Measurements from ENCODE around the gene KIAA0319L.

Gene KIAA0319L

DNA sequence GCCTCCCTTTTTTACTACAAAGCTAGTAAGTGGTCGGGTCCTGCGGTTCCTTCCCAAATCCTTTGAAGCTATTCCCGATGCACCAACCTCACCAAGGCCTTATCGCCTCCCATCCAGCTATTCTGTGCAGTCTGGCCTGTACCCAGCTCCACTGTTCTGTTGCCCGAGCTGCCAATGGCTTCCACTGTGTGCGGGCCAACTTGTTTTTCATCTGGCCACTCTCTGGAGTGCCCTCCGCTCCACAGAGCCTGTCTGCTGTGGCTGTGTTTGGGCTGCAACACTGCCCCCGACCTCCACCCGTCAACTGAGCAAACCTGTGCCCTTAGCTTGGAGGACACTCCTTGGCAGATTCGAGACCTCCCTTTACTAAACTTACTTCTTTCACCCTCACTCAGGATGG, 125.0 kb downstream of the KIAA0319L start:
- no peak for DNase-seq (ENCODE audit: low read depth)
- H3K4me3 ChIP-seq (replicated peaks; ENCODE audit: low read depth, low read length): no peak overlapping the region
- TF ChIP-seq, protein P1, sequence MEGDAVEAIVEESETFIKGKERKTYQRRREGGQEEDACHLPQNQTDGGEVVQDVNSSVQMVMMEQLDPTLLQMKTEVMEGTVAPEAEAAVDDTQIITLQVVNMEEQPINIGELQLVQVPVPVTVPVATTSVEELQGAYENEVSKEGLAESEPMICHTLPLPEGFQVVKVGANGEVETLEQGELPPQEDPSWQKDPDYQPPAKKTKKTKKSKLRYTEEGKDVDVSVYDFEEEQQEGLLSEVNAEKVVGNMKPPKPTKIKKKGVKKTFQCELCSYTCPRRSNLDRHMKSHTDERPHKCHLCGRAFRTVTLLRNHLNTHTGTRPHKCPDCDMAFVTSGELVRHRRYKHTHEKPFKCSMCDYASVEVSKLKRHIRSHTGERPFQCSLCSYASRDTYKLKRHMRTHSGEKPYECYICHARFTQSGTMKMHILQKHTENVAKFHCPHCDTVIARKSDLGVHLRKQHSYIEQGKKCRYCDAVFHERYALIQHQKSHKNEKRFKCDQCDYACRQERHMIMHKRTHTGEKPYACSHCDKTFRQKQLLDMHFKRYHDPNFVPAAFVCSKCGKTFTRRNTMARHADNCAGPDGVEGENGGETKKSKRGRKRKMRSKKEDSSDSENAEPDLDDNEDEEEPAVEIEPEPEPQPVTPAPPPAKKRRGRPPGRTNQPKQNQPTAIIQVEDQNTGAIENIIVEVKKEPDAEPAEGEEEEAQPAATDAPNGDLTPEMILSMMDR (IDR thresholded peaks at IDR 0.05; ENCODE audit: low read length, missing control alignments): no peak

DNA sequence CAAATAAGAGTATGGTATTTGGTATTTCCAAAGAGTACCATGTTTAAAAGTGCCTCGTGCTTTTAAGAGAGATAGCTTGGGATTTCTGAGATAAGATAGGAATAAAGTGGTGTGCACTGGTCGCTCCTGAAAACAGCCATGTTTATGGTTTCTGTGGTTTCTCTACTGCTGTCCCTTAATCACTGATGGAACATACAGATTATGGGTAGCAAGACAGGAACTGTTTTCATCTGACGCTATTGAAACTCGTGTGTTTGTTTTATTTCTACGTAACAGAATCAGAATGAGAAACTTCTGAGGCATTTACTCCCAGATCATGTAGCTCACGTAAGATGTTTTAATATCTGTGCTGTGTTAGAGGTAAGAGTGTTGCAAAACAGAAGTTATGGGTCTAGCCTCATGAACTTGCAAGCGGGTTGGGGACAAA, 126.0 kb downstream of the KIAA0319L start:
- TF ChIP-seq, protein P1 (IDR thresholded peaks at IDR 0.05; ENCODE audit: low read length, missing control alignments): no peak
- H3K4me3 ChIP-seq (replicated peaks; ENCODE audit: low read depth, low read length): no peak overlapping the region
- DNase-seq (ENCODE audit: low read depth): peak; percentile 43

DNA sequence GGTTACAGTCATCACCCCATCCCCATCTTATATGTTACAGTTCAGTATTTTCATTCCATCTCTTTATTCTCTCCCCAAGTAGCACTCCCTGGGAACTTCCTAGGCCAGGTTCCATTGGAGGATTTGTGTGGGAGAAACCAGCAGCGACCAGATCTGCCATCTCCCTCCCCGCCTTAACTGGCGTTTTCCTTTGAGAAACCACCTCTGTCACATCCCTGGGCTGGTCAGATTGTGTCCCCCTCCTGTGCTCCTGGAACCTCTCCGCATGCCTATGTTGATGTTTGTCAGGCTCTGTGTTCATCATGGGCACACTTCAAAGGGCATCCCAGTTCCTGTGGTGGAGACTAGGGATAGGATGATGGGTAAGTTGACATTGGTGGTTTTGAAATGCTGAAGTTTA, 126.4 kb downstream of the KIAA0319L start:
- TF ChIP-seq, protein P1 (IDR thresholded peaks at IDR 0.05; ENCODE audit: low read length, missing control alignments): no peak
- no peak overlapping the region for H3K4me3 ChIP-seq (replicated peaks; ENCODE audit: low read depth, low read length)
- no peak for DNase-seq (ENCODE audit: low read depth)

DNA sequence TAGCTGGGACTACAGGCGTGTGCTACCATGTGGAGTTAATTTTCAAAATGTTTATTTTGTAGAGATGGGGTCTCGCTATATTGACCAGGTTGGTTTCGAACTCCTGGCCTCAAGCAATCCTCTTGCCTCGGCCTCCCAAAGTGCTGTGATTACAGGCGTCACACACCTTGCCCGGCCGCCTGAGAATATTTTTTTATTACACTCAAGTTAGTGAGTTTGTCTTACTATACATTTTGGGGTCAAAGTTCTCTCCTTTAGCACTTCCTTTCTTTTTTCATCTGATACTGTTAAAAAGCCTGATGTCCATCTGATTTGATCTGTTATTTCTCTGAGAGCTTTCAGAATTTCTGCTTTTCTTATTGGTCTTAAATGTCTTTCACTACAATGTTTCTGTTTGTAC, 128.8 kb downstream of the KIAA0319L start:
- no peak for DNase-seq (ENCODE audit: low read depth)
- no peak overlapping the region for H3K4me3 ChIP-seq (replicated peaks; ENCODE audit: low read depth, low read length)
- TF ChIP-seq, protein P1 (IDR thresholded peaks at IDR 0.05; ENCODE audit: low read length, missing control alignments): no peak

DNA sequence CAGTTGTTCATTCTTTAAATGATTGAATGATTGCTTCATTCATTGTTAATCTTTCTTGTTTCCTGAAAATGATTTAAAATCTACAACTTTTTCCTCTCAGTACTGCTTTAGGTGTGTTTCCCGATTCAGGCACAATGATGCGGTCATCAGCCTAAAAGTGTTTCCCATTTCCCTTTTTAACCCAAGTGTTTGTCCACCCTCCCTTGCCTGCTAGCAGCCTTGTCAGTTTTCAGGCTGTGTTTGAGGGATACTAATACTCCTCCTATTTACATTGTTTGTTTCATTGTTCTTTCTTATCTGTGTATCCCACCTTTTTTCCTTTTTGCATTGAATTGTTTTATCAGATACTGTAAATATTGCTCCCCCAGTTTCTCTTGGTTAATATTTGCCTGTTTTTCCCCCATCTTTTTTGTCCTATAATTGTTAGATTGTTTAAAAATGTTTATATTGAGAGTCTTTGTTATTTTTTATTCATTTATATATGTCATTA, 131.1 kb downstream of the KIAA0319L start:
- TF ChIP-seq, protein P1 (IDR thresholded peaks at IDR 0.05; ENCODE audit: low read length, missing control alignments): no peak
- no peak for DNase-seq (ENCODE audit: low read depth)
- no peak overlapping the region for H3K4me3 ChIP-seq (replicated peaks; ENCODE audit: low read depth, low read length)

DNA sequence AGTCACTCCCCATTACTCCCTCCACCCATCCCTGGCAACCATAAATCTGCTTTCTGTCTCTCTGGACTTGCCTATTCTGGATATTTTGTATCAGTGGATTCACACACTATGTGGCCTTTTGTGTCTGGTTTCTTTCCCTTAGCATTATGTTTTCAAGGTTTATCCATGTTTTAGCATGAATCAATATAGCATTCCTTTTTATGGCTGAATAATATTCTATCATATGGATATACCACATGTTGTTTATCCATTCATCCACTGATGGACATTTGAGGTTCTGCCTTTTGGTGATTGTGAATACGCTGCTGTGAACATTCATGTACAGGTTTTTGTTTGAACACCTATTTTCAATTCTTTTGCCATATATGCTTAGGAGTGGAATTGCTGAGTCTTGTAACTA, 148.3 kb downstream of the KIAA0319L start:
- DNase-seq (ENCODE audit: low read depth): no peak
- H3K4me3 ChIP-seq (replicated peaks; ENCODE audit: low read depth, low read length): no peak overlapping the region
- TF ChIP-seq, protein P1 (IDR thresholded peaks at IDR 0.05; ENCODE audit: low read length, missing control alignments): no peak

DNA sequence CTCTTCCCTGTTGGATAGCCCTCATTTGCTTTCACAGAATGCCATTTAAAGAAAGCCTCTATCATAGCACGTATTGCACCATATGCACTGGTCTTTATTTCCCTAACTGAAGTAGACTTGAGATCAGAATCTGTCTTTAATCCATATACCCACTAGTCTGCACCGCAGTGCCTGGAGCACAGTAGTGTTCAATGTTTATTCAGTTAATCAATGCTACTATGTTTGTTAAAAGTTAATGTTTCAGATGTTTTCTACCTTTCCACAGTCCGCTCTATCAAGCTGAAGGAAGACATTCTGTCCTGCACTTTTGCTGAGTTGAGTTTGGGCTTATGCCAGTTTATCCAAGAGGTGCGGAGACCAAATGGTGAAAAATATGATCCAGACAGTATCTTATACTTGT, 149.5 kb downstream of the KIAA0319L start:
- no peak overlapping the region for H3K4me3 ChIP-seq (replicated peaks; ENCODE audit: low read depth, low read length)
- TF ChIP-seq, protein P1 (IDR thresholded peaks at IDR 0.05; ENCODE audit: low read length, missing control alignments): no peak
- DNase-seq (ENCODE audit: low read depth): no peak
